NCI-H1930 (cell line): ENCODE results near the gene ZNF878.

Experiments
- DNase-seq, 2 experiments: peaks; one replicate each; lab custom pipeline; 2025; lab: John Stamatoyannopoulos, UW

ZNF878 gene

GRCh38 chr19:12035220-12036172 is 17.3 kb downstream of the ZNF878 start, which contains the start of gene ZNF433:
ZNF433 (minus strand) TSS chr19:12035679; CDS start chr19:12035539, 140 bp downstream.
- DNase-seq, result peak; percentile 62 to 84

- no peak for DNase-seq
Measured at GRCh38 chr19:12034620-12035019, 18.1 kb downstream of the ZNF878 start.

DNA sequence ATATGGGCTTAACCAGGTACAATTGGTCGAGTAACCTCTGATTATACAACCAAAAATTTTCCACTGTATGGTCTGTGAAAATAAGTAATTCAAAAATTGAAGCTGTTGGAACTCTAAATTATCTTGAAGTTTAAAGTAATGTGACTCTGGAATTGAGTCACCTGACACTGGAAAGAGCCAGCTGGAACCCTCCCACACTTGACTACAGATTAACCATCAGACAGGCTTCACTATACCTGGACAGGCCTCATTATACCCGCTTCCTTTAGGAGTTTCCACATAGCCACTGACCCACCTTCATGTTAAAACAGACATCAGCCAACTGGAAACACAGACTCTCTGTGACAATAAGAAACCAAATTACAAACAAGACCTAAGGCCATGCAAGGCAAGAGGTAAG is 18.6 kb downstream of the ZNF878 start:
- no peak for DNase-seq

- DNase-seq, result no peak
Measured at GRCh38 chr19:12015753-12016116, 37.0 kb downstream of the ZNF878 start.

DNA sequence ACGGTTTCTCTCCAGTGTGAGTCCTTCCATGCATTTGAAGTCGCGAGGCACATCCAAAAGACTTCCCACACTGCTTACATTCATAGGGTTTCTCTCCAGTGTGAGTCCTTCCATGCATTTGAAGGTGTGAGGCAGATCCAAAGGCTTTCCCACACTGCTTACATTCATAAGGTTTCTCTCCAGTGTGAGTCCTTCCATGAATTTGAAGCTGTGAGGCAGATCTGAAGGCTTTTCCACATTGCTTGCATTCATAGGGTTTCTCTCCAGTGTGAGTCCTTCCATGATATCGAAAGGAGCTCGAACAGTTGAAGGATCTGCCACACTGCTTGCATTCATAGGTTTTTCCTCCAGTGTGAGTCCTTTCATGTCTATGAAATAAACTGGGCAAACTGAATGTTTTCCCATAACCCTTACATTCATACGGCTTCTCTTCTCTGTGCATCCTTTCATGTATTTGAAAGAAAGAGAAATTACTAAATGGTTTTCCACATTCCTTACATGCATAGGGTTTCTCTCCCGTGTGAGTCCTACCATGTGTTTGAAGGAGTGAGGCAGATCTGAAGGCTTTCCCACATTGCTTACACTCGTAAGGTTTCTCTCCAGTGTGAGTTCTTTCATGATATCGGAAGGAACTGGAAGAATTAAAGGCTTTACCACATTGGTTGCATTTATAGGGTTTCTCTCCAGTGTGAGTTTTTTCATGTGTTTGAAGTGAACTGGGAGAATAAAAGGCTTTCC is 37.6 kb downstream of the ZNF878 start:
- no peak for DNase-seq

- DNase-seq, result no peak
Measured at GRCh38 chr19:12000152-12000981, 52.4 kb downstream of the ZNF878 start.

DNA sequence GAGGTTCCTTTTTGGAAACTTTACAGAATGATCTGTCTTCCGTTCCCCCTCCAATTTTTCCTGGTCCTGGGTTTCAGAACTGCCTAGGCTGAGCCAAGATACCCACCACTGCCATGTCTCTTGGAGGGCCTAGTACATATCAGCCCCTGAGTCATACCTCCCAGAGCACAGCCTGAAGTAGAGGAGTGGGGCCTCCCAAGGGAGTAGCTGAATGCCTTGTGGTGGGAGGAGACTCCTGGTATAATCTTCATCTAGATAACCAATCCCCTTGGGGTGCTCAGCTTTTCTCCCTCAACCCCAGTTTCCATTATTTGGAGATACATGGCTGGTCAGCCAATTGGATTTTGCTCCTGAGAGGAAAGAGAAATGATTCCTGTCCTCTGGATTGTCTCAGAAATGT is 57.6 kb downstream of the ZNF878 start:
- DNase-seq, result no peak
